OCI-LY7 (cell line): ENCODE measurements around the gene MFAP4. TPM values are rescaled to one million over a fixed set of nuclear protein-coding genes. Genes with fewer than 3 reads are reported as not detected.

Source experiments
- BruUV-seq: library from RNA; stranded (reverse); fragments of 400-500 nt; replicated peaks from 2 replicates; lab custom pipeline; 2021; lab: Mats Ljungman, UMichigan
- CTCF ChIA-PET: fragments of 300-600 bp; sonication (Branson Sonifier 250); formaldehyde crosslinking; loops from one replicate; lab custom pipeline; 2022; ENCODE audit warnings: antibody characterized with exemption; ENCODE audit not compliant: unreplicated experiment; lab: Charles Lee
- POLR2A ChIA-PET: fragments of 300-600 bp; sonication (Branson Sonifier 250); formaldehyde crosslinking; loops from one replicate; lab custom pipeline; 2022; ENCODE audit warnings: antibody characterized with exemption; lab: Charles Lee
- DNase-seq: peaks from one replicate; pipeline ENCODE4 v3.0.0-alpha.2; 2015; ENCODE audit warnings: low spot score
- H2AFZ ChIP-seq: fragments of 200-600 bp; sonication (generic), shearing (Covaris generic); 2 replicates; pipeline ENCODE4 v1.6.1; 2014; ENCODE audit warnings: mild to moderate bottlenecking, antibody characterized with exemption, low read length, moderate library complexity
- H3K27ac ChIP-seq: fragments of 200-600 bp; sonication (generic); 2 replicates; pipeline ENCODE4 v1.5.1; 2014; ENCODE audit warnings: mixed run types, low read depth, mild to moderate bottlenecking, moderate library complexity, low read length, inconsistent platforms; ENCODE audit not compliant: poor library complexity, severe bottlenecking
- H3K36me3 ChIP-seq: fragments of 200-600 bp; sonication (generic); 2 replicates; pipeline ENCODE4 v1.6.1; 2014; ENCODE audit warnings: mild to moderate bottlenecking, antibody characterized with exemption, low read length, moderate library complexity, mixed read lengths; ENCODE audit not compliant: insufficient read depth
- H3K4me1 ChIP-seq: fragments of 200-600 bp; sonication (generic); 2 replicates; pipeline ENCODE4 v1.5.1; 2014; ENCODE audit warnings: mild to moderate bottlenecking, low read length; ENCODE audit not compliant: insufficient read depth, poor library complexity, severe bottlenecking
- H3K4me2 ChIP-seq: fragments of 200-600 bp; sonication (generic); 2 replicates; pipeline ENCODE4 v1.6.1; 2014; ENCODE audit warnings: mild to moderate bottlenecking, low read length
- H3K4me3 ChIP-seq: fragments of 200-600 bp; sonication (generic); 2 replicates; pipeline ENCODE4 v1.5.1; 2014; ENCODE audit warnings: mild to moderate bottlenecking, low read depth, low read length; ENCODE audit not compliant: poor library complexity, severe bottlenecking
- H3K79me2 ChIP-seq: fragments of 200-600 bp; sonication (generic); 2 replicates; pipeline ENCODE4 v1.6.1; 2016; ENCODE audit warnings: low read depth, mild to moderate bottlenecking, low read length, moderate library complexity, mixed read lengths; ENCODE audit not compliant: insufficient read depth
- H3K9me2 ChIP-seq: fragments of 200-600 bp; sonication (generic); 2 replicates; pipeline ENCODE4 v1.6.1; 2016; ENCODE audit warnings: mild to moderate bottlenecking, low read length, mixed read lengths; ENCODE audit not compliant: insufficient read depth
- H3K9me3 ChIP-seq: fragments of 200-600 bp; sonication (generic); 2 replicates; pipeline ENCODE4 v1.6.1; 2014; ENCODE audit warnings: mild to moderate bottlenecking, mixed run types, low read length, mixed read lengths
- H4K20me1 ChIP-seq: fragments of 200-600 bp; sonication (generic); 2 replicates; pipeline ENCODE4 v1.6.1; 2014; ENCODE audit warnings: mild to moderate bottlenecking, antibody characterized with exemption, low read length, moderate library complexity, mixed read lengths; ENCODE audit not compliant: insufficient read depth
- CTCF ChIP-seq: fragments of 200-600 bp; sonication (generic); conservative IDR thresholded peaks from 2 replicates; pipeline ENCODE4 v1.5.1; 2014; ENCODE audit warnings: mild to moderate bottlenecking, antibody characterized with exemption, low read length, moderate library complexity, mixed read lengths
- EZH2phosphoT487 ChIP-seq: fragments of 200-600 bp; sonication (generic); IDR thresholded peaks from 2 replicates; pipeline ENCODE4 v1.6.1; 2018; ENCODE audit warnings: low read depth, borderline replicate concordance, mild to moderate bottlenecking, mixed run types, antibody characterized with exemption, low read length, moderate library complexity, mixed read lengths
- intact Hi-C: fragments of 100-400 bp; cut with micrococcal nuclease; formaldehyde crosslinking; loops from one replicate; pipeline ENCODE4 v1.10.0; 2022; ENCODE audit not compliant: unreplicated experiment
- total RNA-seq, 2 experiments: library from RNA; depleted of rRNA in 1 of 2; stranded (reverse); fragments of >200 nt in 1 of 2; shearing (Covaris generic) in 1 of 2; gene quantifications; 2 replicates each; pipeline ENCODE4 v1.2.3, GENCODE V29; 2014 to 2022

Gene MFAP4
- total RNA-seq, 2 experiments from 2014 or later, result 0.65 TPM; not detected in 1

- H3K4me2 ChIP-seq, result no peak overlapping the region
- no peak overlapping the region for H3K4me3 ChIP-seq
- H4K20me1 ChIP-seq, result no peaks in the 10 kb centered on the region
- H3K27ac ChIP-seq, result no peak overlapping the region
- POLR2A ChIA-PET, result interaction anchor here (0.6 kb wide), 1 partner anchor 118 kb away, joined by 3 read pairs; no protein-coding TSS in a partner anchor
- peaks cover 16% of the 10 kb centered on the region for H3K4me1 ChIP-seq
- BruUV-seq, result no TSS peak
- H3K79me2 ChIP-seq, result peaks cover 3% of the 10 kb centered on the region; the same call in 1 of the 2 replicates
- no peak for DNase-seq
- H3K9me3 ChIP-seq, result no peaks in the 10 kb centered on the region
- no peaks in the 10 kb centered on the region for H3K36me3 ChIP-seq
- intact Hi-C loops, result loop anchor here (5.0 kb wide), 2 partner anchors 107 to 147 kb away; no protein-coding TSS in a partner anchor
- CTCF ChIA-PET, result no interaction called here
- no peaks in the 10 kb centered on the region for H3K9me2 ChIP-seq
- TF ChIP-seq EZH2phosphoT487 (no peak), CTCF (no peak)
- H2AFZ ChIP-seq, result no peak overlapping the region
Measured at GRCh38 chr17:19359856-19360255, 27.1 kb downstream of the MFAP4 start.

DNA sequence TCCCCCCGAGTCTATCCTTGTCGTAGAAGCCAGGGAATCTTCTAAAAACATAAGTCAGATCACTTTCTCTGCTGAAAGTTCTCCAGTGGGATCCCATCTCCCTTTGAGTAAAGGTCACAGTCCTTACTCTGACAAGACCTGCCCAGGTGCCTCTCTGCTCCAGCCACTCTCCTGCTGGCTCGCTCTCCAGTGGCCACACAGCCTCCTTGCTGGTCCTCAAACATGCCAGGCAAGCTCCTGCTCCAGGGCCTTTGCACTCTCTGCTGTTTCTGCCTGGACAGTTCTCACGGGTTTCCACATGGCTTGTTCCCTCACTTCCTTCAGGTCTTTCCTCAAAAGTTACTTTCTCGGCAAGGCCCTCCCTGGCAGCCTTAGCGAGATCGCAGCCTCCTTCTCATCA, 27.8 kb downstream of the MFAP4 start:
- peaks cover 16% of the 10 kb centered on the region for H3K4me1 ChIP-seq
- H3K79me2 ChIP-seq, result peaks cover 3% of the 10 kb centered on the region; the same call in 1 of the 2 replicates
- H2AFZ ChIP-seq, result no peak overlapping the region
- intact Hi-C loops, result no loop called here
- H3K4me2 ChIP-seq, result no peak overlapping the region
- no peak for DNase-seq
- CTCF ChIA-PET, result no interaction called here
- BruUV-seq, result no TSS peak
- no peak overlapping the region for H3K4me3 ChIP-seq
- POLR2A ChIA-PET, result interaction anchor here (0.6 to 1.0 kb wide), 2 partner anchors 19 to 117 kb away, joined by 3 read pairs; partner anchors contain the start of gene MAPK7
- no peaks in the 10 kb centered on the region for H4K20me1 ChIP-seq
- TF ChIP-seq EZH2phosphoT487 (no peak), CTCF (no peak)
- no peaks in the 10 kb centered on the region for H3K9me3 ChIP-seq
- no peaks in the 10 kb centered on the region for H3K36me3 ChIP-seq
- no peak overlapping the region for H3K27ac ChIP-seq
- H3K9me2 ChIP-seq, result no peaks in the 10 kb centered on the region

GRCh38 chr17:19357761-19358160, 29.2 kb downstream of the MFAP4 start:
- H4K20me1 ChIP-seq, result no peaks in the 10 kb centered on the region
- TF ChIP-seq EZH2phosphoT487 (no peak), CTCF (no peak)
- intact Hi-C loops, result no loop called here
- BruUV-seq, result no TSS peak
- no peak overlapping the region for H3K4me2 ChIP-seq
- CTCF ChIA-PET, result no interaction called here
- DNase-seq, result no peak
- no peak overlapping the region for H2AFZ ChIP-seq
- no peaks in the 10 kb centered on the region for H3K9me3 ChIP-seq
- no peak overlapping the region for H3K4me3 ChIP-seq
- no peaks in the 10 kb centered on the region for H3K9me2 ChIP-seq
- H3K4me1 ChIP-seq, result peaks cover 11% of the 10 kb centered on the region
- POLR2A ChIA-PET, result no interaction called here
- H3K79me2 ChIP-seq, result peaks cover 3% of the 10 kb centered on the region; the same call in 1 of the 2 replicates
- no peaks in the 10 kb centered on the region for H3K36me3 ChIP-seq
- H3K27ac ChIP-seq, result no peak overlapping the region
